GM19035 (cell line): ENCODE data around the gene HJURP.

Experiments used
- ATAC-seq: cut with Tn5 transposase; IDR thresholded peaks from one replicate; pipeline ENCODE4 v1.9.1; 2021; ENCODE audit not compliant: unreplicated experiment

Gene HJURP

GRCh38 chr2:233849607-233850271, 4.6 kb downstream of the HJURP start:
- ATAC-seq, result no peak

- ATAC-seq, result no peak
These were observed 6.1 kb downstream of the HJURP start for GRCh38 chr2:233848276-233848675.

- ATAC-seq, result no peak
These were observed 7.0 kb downstream of the HJURP start for GRCh38 chr2:233847248-233847898.

- no peak for ATAC-seq
These were observed 7.7 kb downstream of the HJURP start for GRCh38 chr2:233846387-233847247.

GRCh38 chr2:233845301-233846060, 8.9 kb downstream of the HJURP start:
- no peak for ATAC-seq

- ATAC-seq, result no peak
These were observed 9.5 kb downstream of the HJURP start for GRCh38 chr2:233844836-233845235.

- ATAC-seq, result no peak
These were observed 10.1 kb downstream of the HJURP start for GRCh38 chr2:233844064-233844807.

- ATAC-seq, result no peak
These were observed 13.2 kb downstream of the HJURP start for GRCh38 chr2:233841183-233841582.

- ATAC-seq, result no peak
These were observed 13.8 kb downstream of the HJURP start for GRCh38 chr2:233840520-233840919.

GRCh38 chr2:233839447-233839820, 14.9 kb downstream of the HJURP start:
- ATAC-seq, result no peak

- no peak for ATAC-seq
These were observed 15.4 kb downstream of the HJURP start for GRCh38 chr2:233838726-233839446.

- no peak for ATAC-seq
These were observed 16.1 kb downstream of the HJURP start for GRCh38 chr2:233838251-233838650.

GRCh38 chr2:233837694-233838229, 16.6 kb downstream of the HJURP start:
- no peak for ATAC-seq

- no peak for ATAC-seq
These were observed 18.0 kb downstream of the HJURP start for GRCh38 chr2:233836359-233836758.

- ATAC-seq, result no peak
These were observed 18.8 kb downstream of the HJURP start for GRCh38 chr2:233835230-233836186.

- ATAC-seq, result no peak
These were observed 21.0 kb downstream of the HJURP start for GRCh38 chr2:233833345-233833744.

GRCh38 chr2:233832869-233833311, 21.4 kb downstream of the HJURP start:
- ATAC-seq, result no peak

GRCh38 chr2:233832414-233832813, 21.9 kb downstream of the HJURP start:
- no peak for ATAC-seq
